Trophoblast cell (in vitro differentiated cells and primary cell): Measurements from ENCODE around the gene KRT9.
A peak's percentile ranks its signal among the peaks of the same experiment; 100 is the strongest.

Source experiments
- DNase-seq, 2 donors: peaks; one replicate each; pipeline ENCODE4 v3.0.0-alpha.2; 2016
- H2AFZ ChIP-seq: 2 replicates; pipeline ENCODE4 v1.6.1; 2013; ENCODE audit warnings: low read length, moderate library complexity, mild to moderate bottlenecking; ENCODE audit not compliant: insufficient read depth, poor library complexity
- H2AK5ac ChIP-seq: 2 replicates; pipeline ENCODE4 v1.6.1; 2013; ENCODE audit warnings: mild to moderate bottlenecking, low read length
- H2BK120ac ChIP-seq: 2 replicates; pipeline ENCODE4 v1.6.1; 2013; ENCODE audit warnings: low read length, mild to moderate bottlenecking, moderate library complexity; ENCODE audit not compliant: insufficient read depth, poor library complexity
- H2BK12ac ChIP-seq: 2 replicates; pipeline ENCODE4 v1.6.1; 2013; ENCODE audit warnings: mild to moderate bottlenecking, low read length, moderate library complexity
- H2BK5ac ChIP-seq: 2 replicates; pipeline ENCODE4 v1.6.1; 2013; ENCODE audit warnings: low read length, low read depth, moderate library complexity, mild to moderate bottlenecking; ENCODE audit not compliant: poor library complexity
- H3K14ac ChIP-seq: 2 replicates; pipeline ENCODE4 v1.6.1; 2013; ENCODE audit warnings: mild to moderate bottlenecking, low read length
- H3K18ac ChIP-seq: 2 replicates; pipeline ENCODE4 v1.6.1; 2013; ENCODE audit warnings: mild to moderate bottlenecking, low read length
- H3K23ac ChIP-seq: 2 replicates; pipeline ENCODE4 v1.6.1; 2013; ENCODE audit warnings: low read length
- H3K27ac ChIP-seq: 2 replicates; pipeline ENCODE4 v1.5.1; 2013; ENCODE audit warnings: low read depth, mild to moderate bottlenecking, inconsistent platforms, low read length, moderate library complexity
- H3K27me3 ChIP-seq: 2 replicates; pipeline ENCODE4 v1.6.1; 2013; ENCODE audit warnings: inconsistent platforms, mild to moderate bottlenecking, low read length, moderate library complexity; ENCODE audit not compliant: insufficient read depth
- H3K36me3 ChIP-seq, 2 experiments: 1 replicate in 1 of 2; 2 replicates in 1 of 2; pipeline ENCODE4 v1.6.1; 2013; ENCODE audit warnings: low read length in 2 of 2, mild to moderate bottlenecking in 2 of 2, moderate library complexity in 1 of 2; ENCODE audit not compliant: insufficient read depth in 2 of 2, control insufficient read depth in 1 of 2
- H3K4ac ChIP-seq: 2 replicates; pipeline ENCODE4 v1.6.1; 2013; ENCODE audit warnings: low read depth, mild to moderate bottlenecking, low read length, moderate library complexity
- H3K4me1 ChIP-seq, 2 experiments: 1 replicate in 1 of 2; 2 replicates in 1 of 2; pipeline ENCODE4 v1.6.1; 2013; ENCODE audit warnings: low read length in 2 of 2, mild to moderate bottlenecking in 2 of 2, moderate library complexity in 1 of 2; ENCODE audit not compliant: insufficient read depth in 2 of 2, control insufficient read depth in 1 of 2
- H3K4me2 ChIP-seq: 2 replicates; pipeline ENCODE4 v1.6.1; 2013; ENCODE audit warnings: inconsistent platforms, mild to moderate bottlenecking, low read length, moderate library complexity
- H3K4me3 ChIP-seq: 2 replicates; pipeline ENCODE4 v1.5.1; 2013; ENCODE audit warnings: mild to moderate bottlenecking, low read depth, low read length, inconsistent platforms
- H3K79me1 ChIP-seq: one replicate; pipeline ENCODE4 v1.6.1; 2013; ENCODE audit warnings: low read length
- H3K79me2 ChIP-seq: 2 replicates; pipeline ENCODE4 v1.6.1; 2013; ENCODE audit warnings: low read length, mild to moderate bottlenecking; ENCODE audit not compliant: control insufficient read depth, insufficient read depth, poor library complexity
- H3K9ac ChIP-seq: 2 replicates; pipeline ENCODE4 v1.6.1; 2013; ENCODE audit warnings: mild to moderate bottlenecking, low read length
- H3K9me3 ChIP-seq: 2 replicates; pipeline ENCODE4 v1.6.1; 2013; ENCODE audit warnings: low read depth, mild to moderate bottlenecking, control low read depth, inconsistent platforms, low read length; ENCODE audit not compliant: insufficient read depth
- H4K12ac ChIP-seq: 2 replicates; pipeline ENCODE4 v1.6.1; 2013; ENCODE audit warnings: low read depth, mild to moderate bottlenecking, low read length, moderate library complexity
- H4K8ac ChIP-seq: 2 replicates; pipeline ENCODE4 v1.6.1; 2013; ENCODE audit warnings: low read depth, mild to moderate bottlenecking, low read length, moderate library complexity
- H4K91ac ChIP-seq: one replicate; pipeline ENCODE4 v1.6.1; 2013; ENCODE audit warnings: low read depth, mild to moderate bottlenecking, low read length, moderate library complexity
- WGBS: extraction: QIAGEN DNeasy Blood & Tissue Kit; methylation state at CpG from one replicate; pipeline ENCODE4 v1.1.7; 2013; ENCODE audit warnings: missing lambda C conversion rate; ENCODE audit not compliant: insufficient read length, insufficient coverage; ENCODE audit errors: extremely low coverage; 5-methylcytosine and 5-hydroxymethylcytosine counted together

The KRT9 gene

DNA sequence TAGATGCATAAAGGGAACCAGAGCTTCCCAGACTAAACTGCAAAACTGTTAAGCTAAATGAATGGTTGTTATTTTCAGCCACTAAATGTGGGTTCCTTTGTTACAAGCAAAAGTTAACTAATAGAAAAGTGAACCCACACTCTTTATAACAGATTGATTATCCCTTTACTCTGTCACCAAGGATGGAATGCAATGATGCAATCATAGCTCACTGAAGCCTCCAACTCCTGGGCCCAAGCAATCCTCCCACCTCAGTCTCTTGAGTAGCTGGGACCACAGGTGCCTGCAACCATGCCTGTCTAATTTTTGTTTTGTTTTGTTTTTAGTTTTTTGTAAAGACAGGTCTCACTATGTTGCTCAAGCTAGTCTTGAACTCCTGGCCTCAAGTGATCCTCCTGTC lies 6.5 kb downstream of the KRT9 start:
- H3K18ac ChIP-seq: no peak overlapping the region
- H3K4me3 ChIP-seq: no peak overlapping the region
- H3K9ac ChIP-seq: no peak overlapping the region
- H3K4me1 ChIP-seq: no peaks in the 10 kb centered on the region
- no peak overlapping the region for H2BK5ac ChIP-seq
- no peak overlapping the region for H2BK12ac ChIP-seq
- H4K91ac ChIP-seq: no peak overlapping the region
- H3K79me2 ChIP-seq: no peaks in the 10 kb centered on the region
- peaks cover 3% of the 10 kb centered on the region for H3K9me3 ChIP-seq
- no peak overlapping the region for H2AFZ ChIP-seq
- H3K23ac ChIP-seq: no peak overlapping the region
- H4K12ac ChIP-seq: no peak overlapping the region
- no peak overlapping the region for H2AK5ac ChIP-seq
- no peaks in the 10 kb centered on the region for H3K79me1 ChIP-seq
- H4K8ac ChIP-seq: no peak overlapping the region
- no peak overlapping the region for H3K27ac ChIP-seq
- no peak overlapping the region for H3K4ac ChIP-seq
- H3K4me2 ChIP-seq: no peak overlapping the region
- H3K14ac ChIP-seq: no peak overlapping the region
- H3K36me3 ChIP-seq: no peaks in the 10 kb centered on the region
- DNase-seq: no peak
- H3K27me3 ChIP-seq: no peaks in the 10 kb centered on the region
- H2BK120ac ChIP-seq: no peak overlapping the region

DNA sequence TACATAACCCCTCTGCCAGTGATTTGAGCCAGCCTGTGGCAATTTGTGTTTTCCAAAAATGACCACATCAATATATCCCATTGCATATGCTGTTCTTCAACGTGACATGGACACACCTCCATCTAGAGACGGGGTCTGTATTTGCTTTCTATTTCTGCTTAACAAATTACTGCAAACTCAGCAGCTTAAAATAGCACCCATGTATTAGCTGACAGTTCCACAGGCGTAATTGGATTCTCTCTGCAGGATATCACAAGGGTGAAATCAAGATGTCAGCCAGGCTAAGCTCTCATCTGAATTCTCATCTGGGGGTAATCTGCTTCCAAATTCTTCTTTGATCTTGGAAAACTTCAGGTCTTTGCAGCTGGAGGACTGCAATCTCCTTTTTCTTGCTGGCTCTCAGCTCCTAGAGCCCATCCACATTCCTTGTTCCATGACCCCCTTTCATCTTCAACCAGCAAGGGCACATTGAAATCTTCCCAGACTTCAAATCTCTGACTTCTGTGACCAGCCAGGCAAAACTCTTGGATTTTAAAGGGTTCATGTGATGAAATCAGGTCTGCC lies 8.2 kb downstream of the KRT9 start:
- no peak overlapping the region for H3K4me2 ChIP-seq
- no peaks in the 10 kb centered on the region for H3K79me2 ChIP-seq
- no peak overlapping the region for H3K9ac ChIP-seq
- H3K4ac ChIP-seq: no peak overlapping the region
- H4K91ac ChIP-seq: no peak overlapping the region
- no peak overlapping the region for H2AK5ac ChIP-seq
- H3K14ac ChIP-seq: no peak overlapping the region
- no peak overlapping the region for H2BK12ac ChIP-seq
- H3K4me1 ChIP-seq: peaks cover 3 to 4% of the 10 kb centered on the region in 2 experiments
- H3K18ac ChIP-seq: no peak overlapping the region
- no peaks in the 10 kb centered on the region for H3K36me3 ChIP-seq
- no peak overlapping the region for H3K23ac ChIP-seq
- H2BK5ac ChIP-seq: no peak overlapping the region
- peaks cover 3% of the 10 kb centered on the region for H3K9me3 ChIP-seq
- H4K12ac ChIP-seq: no peak overlapping the region
- H2AFZ ChIP-seq: no peak overlapping the region
- WGBS: no CpG with 5 or more reads among the region's 3 CpGs
- H3K27me3 ChIP-seq: no peaks in the 10 kb centered on the region
- H3K79me1 ChIP-seq: peaks cover 5% of the 10 kb centered on the region
- H3K4me3 ChIP-seq: no peak overlapping the region
- H3K27ac ChIP-seq: no peak overlapping the region
- no peak overlapping the region for H2BK120ac ChIP-seq
- H4K8ac ChIP-seq: no peak overlapping the region
- no peak for DNase-seq

DNA sequence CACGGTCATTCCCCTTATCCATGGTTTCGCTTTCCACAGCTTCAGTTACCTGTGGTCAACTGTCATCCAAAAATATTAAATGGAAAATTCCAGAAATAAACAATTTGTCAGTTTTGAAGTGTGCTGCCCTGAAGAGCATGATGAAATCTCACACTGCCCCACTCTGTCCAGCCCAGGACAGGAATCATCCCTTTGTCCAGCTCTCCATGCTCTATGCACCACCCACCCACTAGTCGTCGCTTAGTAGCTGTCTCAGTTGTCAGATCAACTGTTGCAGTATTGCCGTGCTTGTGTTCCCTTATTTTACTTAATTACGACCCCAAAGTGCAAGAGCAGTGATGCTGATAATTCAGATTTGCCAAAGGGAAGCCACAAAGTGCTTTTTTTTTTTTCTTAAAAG lies 10.3 kb downstream of the KRT9 start:
- Histone ChIP-seq H2AFZ (no peak overlapping the region), H2BK12ac (no peak overlapping the region), H3K79me2 (no peaks in the 10 kb centered on the region), H2AK5ac (no peak overlapping the region), H3K14ac (no peak overlapping the region), H3K23ac (no peak overlapping the region), H3K27me3 (no peaks in the 10 kb centered on the region), H4K12ac (no peak overlapping the region), H2BK5ac (no peak overlapping the region), H4K91ac (no peak overlapping the region), H3K4ac (no peak overlapping the region), H3K9ac (no peak overlapping the region), H3K79me1 (peaks cover 5% of the 10 kb centered on the region), H2BK120ac (no peak overlapping the region), H3K27ac (no peak overlapping the region), H4K8ac (no peak overlapping the region), H3K4me3 (no peak overlapping the region), H3K36me3 (no peaks in the 10 kb centered on the region), H3K9me3 (no peaks in the 10 kb centered on the region), H3K4me1 (peaks cover 3 to 4% of the 10 kb centered on the region in 2 experiments), H3K4me2 (no peak overlapping the region), H3K18ac (no peak overlapping the region)
- DNase-seq: no peak
- no CpG with 5 or more reads among the region's 6 CpGs for WGBS

GRCh38 chr17:41559548-41559947 lies 12.3 kb downstream of the KRT9 start:
- H4K91ac ChIP-seq: no peak overlapping the region
- H3K23ac ChIP-seq: no peak overlapping the region
- H2BK12ac ChIP-seq: no peak overlapping the region
- H3K4ac ChIP-seq: no peak overlapping the region
- no peak overlapping the region for H3K14ac ChIP-seq
- H4K8ac ChIP-seq: no peak overlapping the region
- peak overlapping the region; percentile 8 for H2BK120ac ChIP-seq
- no peaks in the 10 kb centered on the region for H3K79me2 ChIP-seq
- peak overlapping the region; percentile 8 for H3K18ac ChIP-seq
- DNase-seq: peak in 1 of 2 donors; percentile 5
- H3K9me3 ChIP-seq: no peaks in the 10 kb centered on the region
- no peak overlapping the region for H3K4me3 ChIP-seq
- H3K36me3 ChIP-seq: no peaks in the 10 kb centered on the region
- no peak overlapping the region for H2AK5ac ChIP-seq
- H3K4me2 ChIP-seq: no peak overlapping the region
- no peak overlapping the region for H2BK5ac ChIP-seq
- no peak overlapping the region for H3K9ac ChIP-seq
- no peak overlapping the region for H2AFZ ChIP-seq
- no CpG with 5 or more reads among the region's 2 CpGs for WGBS
- H3K79me1 ChIP-seq: peaks cover 5% of the 10 kb centered on the region
- H3K27ac ChIP-seq: peak overlapping the region; percentile 36
- no peak overlapping the region for H4K12ac ChIP-seq
- peaks cover 7 to 9% of the 10 kb centered on the region in 2 experiments for H3K4me1 ChIP-seq
- H3K27me3 ChIP-seq: no peaks in the 10 kb centered on the region
